Measurements from ENCODE around the gene NFYC. TPM values are rescaled to one million over a fixed set of nuclear protein-coding genes. Genes with fewer than 3 reads are reported as not detected.

NFYC gene
- total and polyA plus RNA-seq, 2 experiments from 2014 or later, result 36.2 to 42.7 TPM

DNA sequence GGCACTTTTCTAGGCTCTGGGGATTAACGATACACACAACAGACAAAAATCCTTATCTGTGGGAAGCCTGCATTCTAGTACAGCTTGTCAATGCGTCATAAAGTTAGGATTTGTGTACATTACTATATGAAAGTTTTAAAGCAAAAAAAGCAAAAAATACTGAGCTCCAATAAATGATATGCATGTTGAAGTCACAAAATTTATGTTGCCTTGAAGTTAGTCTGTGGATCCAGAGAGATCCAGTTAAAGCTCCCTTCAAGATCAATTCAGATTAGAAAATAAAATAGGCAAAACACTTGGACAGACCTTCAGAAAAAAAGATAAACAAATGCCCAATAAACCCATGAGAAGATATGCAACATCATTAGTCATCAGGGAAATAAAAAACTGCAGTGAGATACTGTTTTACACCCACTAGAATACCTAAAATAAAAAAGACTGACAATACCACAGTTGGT lies 59.0 kb downstream of the NFYC start (continued):
- TF ChIP-seq, protein P1, sequence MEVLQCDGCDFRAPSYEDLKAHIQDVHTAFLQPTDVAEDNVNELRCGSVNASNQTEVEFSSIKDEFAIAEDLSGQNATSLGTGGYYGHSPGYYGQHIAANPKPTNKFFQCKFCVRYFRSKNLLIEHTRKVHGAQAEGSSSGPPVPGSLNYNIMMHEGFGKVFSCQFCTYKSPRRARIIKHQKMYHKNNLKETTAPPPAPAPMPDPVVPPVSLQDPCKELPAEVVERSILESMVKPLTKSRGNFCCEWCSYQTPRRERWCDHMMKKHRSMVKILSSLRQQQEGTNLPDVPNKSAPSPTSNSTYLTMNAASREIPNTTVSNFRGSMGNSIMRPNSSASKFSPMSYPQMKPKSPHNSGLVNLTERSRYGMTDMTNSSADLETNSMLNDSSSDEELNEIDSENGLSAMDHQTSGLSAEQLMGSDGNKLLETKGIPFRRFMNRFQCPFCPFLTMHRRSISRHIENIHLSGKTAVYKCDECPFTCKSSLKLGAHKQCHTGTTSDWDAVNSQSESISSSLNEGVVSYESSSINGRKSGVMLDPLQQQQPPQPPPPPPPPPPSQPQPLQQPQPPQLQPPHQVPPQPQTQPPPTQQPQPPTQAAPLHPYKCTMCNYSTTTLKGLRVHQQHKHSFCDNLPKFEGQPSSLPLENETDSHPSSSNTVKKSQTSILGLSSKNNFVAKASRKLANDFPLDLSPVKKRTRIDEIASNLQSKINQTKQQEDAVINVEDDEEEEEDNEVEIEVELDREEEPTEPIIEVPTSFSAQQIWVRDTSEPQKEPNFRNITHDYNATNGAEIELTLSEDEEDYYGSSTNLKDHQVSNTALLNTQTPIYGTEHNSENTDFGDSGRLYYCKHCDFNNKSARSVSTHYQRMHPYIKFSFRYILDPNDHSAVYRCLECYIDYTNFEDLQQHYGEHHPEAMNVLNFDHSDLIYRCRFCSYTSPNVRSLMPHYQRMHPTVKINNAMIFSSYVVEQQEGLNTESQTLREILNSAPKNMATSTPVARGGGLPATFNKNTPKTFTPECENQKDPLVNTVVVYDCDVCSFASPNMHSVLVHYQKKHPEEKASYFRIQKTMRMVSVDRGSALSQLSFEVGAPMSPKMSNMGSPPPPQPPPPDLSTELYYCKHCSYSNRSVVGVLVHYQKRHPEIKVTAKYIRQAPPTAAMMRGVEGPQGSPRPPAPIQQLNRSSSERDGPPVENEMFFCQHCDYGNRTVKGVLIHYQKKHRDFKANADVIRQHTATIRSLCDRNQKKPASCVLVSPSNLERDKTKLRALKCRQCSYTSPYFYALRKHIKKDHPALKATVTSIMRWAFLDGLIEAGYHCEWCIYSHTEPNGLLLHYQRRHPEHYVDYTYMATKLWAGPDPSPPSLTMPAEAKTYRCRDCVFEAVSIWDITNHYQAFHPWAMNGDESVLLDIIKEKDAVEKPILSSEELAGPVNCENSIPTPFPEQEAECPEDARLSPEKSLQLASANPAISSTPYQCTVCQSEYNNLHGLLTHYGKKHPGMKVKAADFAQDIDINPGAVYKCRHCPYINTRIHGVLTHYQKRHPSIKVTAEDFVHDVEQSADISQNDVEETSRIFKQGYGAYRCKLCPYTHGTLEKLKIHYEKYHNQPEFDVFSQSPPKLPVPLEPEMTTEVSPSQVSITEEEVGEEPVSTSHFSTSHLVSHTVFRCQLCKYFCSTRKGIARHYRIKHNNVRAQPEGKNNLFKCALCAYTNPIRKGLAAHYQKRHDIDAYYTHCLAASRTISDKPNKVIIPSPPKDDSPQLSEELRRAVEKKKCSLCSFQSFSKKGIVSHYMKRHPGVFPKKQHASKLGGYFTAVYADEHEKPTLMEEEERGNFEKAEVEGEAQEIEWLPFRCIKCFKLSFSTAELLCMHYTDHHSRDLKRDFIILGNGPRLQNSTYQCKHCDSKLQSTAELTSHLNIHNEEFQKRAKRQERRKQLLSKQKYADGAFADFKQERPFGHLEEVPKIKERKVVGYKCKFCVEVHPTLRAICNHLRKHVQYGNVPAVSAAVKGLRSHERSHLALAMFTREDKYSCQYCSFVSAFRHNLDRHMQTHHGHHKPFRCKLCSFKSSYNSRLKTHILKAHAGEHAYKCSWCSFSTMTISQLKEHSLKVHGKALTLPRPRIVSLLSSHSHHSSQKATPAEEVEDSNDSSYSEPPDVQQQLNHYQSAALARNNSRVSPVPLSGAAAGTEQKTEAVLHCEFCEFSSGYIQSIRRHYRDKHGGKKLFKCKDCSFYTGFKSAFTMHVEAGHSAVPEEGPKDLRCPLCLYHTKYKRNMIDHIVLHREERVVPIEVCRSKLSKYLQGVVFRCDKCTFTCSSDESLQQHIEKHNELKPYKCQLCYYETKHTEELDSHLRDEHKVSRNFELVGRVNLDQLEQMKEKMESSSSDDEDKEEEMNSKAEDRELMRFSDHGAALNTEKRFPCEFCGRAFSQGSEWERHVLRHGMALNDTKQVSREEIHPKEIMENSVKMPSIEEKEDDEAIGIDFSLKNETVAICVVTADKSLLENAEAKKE (CRISPR knock-in tag; IDR thresholded peaks at IDR 0.05), result no peak
- TF ChIP-seq, protein P2, sequence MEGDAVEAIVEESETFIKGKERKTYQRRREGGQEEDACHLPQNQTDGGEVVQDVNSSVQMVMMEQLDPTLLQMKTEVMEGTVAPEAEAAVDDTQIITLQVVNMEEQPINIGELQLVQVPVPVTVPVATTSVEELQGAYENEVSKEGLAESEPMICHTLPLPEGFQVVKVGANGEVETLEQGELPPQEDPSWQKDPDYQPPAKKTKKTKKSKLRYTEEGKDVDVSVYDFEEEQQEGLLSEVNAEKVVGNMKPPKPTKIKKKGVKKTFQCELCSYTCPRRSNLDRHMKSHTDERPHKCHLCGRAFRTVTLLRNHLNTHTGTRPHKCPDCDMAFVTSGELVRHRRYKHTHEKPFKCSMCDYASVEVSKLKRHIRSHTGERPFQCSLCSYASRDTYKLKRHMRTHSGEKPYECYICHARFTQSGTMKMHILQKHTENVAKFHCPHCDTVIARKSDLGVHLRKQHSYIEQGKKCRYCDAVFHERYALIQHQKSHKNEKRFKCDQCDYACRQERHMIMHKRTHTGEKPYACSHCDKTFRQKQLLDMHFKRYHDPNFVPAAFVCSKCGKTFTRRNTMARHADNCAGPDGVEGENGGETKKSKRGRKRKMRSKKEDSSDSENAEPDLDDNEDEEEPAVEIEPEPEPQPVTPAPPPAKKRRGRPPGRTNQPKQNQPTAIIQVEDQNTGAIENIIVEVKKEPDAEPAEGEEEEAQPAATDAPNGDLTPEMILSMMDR (conservative IDR thresholded peaks at IDR 0.05; ENCODE audit: low read depth in 2 of 2), result no peak
- TF ChIP-seq POLR2AphosphoS5 (IDR thresholded peaks at IDR 0.05; ENCODE audit: low read depth) (no peak), EZH2 (IDR thresholded peaks at IDR 0.05; ENCODE audit: low read depth, unreplicated experiment) (no peak), NANOG (IDR thresholded peaks at IDR 0.05; ENCODE audit: borderline replicate concordance) (no peak), JUNB (IDR thresholded peaks at IDR 0.05; ENCODE audit: unreplicated experiment) (no peak)
- TF ChIP-seq, protein P3, sequence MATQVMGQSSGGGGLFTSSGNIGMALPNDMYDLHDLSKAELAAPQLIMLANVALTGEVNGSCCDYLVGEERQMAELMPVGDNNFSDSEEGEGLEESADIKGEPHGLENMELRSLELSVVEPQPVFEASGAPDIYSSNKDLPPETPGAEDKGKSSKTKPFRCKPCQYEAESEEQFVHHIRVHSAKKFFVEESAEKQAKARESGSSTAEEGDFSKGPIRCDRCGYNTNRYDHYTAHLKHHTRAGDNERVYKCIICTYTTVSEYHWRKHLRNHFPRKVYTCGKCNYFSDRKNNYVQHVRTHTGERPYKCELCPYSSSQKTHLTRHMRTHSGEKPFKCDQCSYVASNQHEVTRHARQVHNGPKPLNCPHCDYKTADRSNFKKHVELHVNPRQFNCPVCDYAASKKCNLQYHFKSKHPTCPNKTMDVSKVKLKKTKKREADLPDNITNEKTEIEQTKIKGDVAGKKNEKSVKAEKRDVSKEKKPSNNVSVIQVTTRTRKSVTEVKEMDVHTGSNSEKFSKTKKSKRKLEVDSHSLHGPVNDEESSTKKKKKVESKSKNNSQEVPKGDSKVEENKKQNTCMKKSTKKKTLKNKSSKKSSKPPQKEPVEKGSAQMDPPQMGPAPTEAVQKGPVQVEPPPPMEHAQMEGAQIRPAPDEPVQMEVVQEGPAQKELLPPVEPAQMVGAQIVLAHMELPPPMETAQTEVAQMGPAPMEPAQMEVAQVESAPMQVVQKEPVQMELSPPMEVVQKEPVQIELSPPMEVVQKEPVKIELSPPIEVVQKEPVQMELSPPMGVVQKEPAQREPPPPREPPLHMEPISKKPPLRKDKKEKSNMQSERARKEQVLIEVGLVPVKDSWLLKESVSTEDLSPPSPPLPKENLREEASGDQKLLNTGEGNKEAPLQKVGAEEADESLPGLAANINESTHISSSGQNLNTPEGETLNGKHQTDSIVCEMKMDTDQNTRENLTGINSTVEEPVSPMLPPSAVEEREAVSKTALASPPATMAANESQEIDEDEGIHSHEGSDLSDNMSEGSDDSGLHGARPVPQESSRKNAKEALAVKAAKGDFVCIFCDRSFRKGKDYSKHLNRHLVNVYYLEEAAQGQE (IDR thresholded peaks at IDR 0.05; ENCODE audit: unreplicated experiment), result no peak

Measured in GM23338 (cell line).